Inferior parietal cortex (tissue), 1 donor: Measurements from ENCODE around the gene STX7.
A peak's percentile ranks its signal among the peaks of the same experiment; 100 is the strongest.

Experiments
- DNase-seq: peaks from one replicate; pipeline ENCODE4 v3.0.0-alpha.2; 2016; ENCODE audit errors: extremely low spot score

STX7 gene

GRCh38 chr6:132506869-132507808 lies 5.8 kb downstream of the STX7 start:
- DNase-seq: no peak

GRCh38 chr6:132506461-132506860 lies 6.5 kb downstream of the STX7 start:
- no peak for DNase-seq

- DNase-seq: no peak
Observed at GRCh38 chr6:132505158-132505557, 7.8 kb downstream of the STX7 start.

GRCh38 chr6:132504757-132505156 lies 8.2 kb downstream of the STX7 start:
- no peak for DNase-seq

GRCh38 chr6:132499757-132500156 lies 13.2 kb downstream of the STX7 start:
- DNase-seq: no peak

GRCh38 chr6:132498638-132499037 lies 14.3 kb downstream of the STX7 start:
- no peak for DNase-seq

GRCh38 chr6:132496519-132497180 lies 16.3 kb downstream of the STX7 start:
- DNase-seq: no peak

GRCh38 chr6:132495604-132496079 lies 17.3 kb downstream of the STX7 start:
- DNase-seq: no peak

- DNase-seq: no peak
Observed at GRCh38 chr6:132494954-132495353, 18.0 kb downstream of the STX7 start.

- DNase-seq: no peak
Observed at GRCh38 chr6:132491881-132492280, 21.0 kb downstream of the STX7 start.

GRCh38 chr6:132491303-132491702 lies 21.6 kb downstream of the STX7 start:
- no peak for DNase-seq

GRCh38 chr6:132490478-132491204 lies 22.3 kb downstream of the STX7 start:
- DNase-seq: no peak

GRCh38 chr6:132490024-132490423 lies 22.9 kb downstream of the STX7 start:
- no peak for DNase-seq

- no peak for DNase-seq
Observed at GRCh38 chr6:132489376-132489775, 23.5 kb downstream of the STX7 start.

GRCh38 chr6:132487762-132488161 lies 25.2 kb downstream of the STX7 start:
- DNase-seq: no peak

- DNase-seq: no peak
Observed at GRCh38 chr6:132484680-132485018, 28.3 kb downstream of the STX7 start.

- DNase-seq: peak; percentile 91
Observed at GRCh38 chr6:132483779-132484679, 28.9 kb downstream of the STX7 start.

- DNase-seq: no peak
Observed at GRCh38 chr6:132482581-132482980, 30.3 kb downstream of the STX7 start.

GRCh38 chr6:132481189-132481588 lies 31.7 kb downstream of the STX7 start:
- no peak for DNase-seq

GRCh38 chr6:132479131-132479530 lies 33.8 kb downstream of the STX7 start:
- DNase-seq: no peak

- no peak for DNase-seq
Observed at GRCh38 chr6:132478674-132479073, 34.2 kb downstream of the STX7 start.
